Left ventricle myocardium inferior (tissue), 1 donor: ENCODE results near the gene PDGFC. TPM values are rescaled to one million over a fixed set of nuclear protein-coding genes. Genes with fewer than 3 reads are reported as not detected.
"Not testable (repeated sequence)": the region's sequence is repeated elsewhere in the genome, so short reads cannot be mapped to it uniquely, and the experiment has no call there.

Experiments used
- DNase-seq: peaks from one replicate; pipeline ENCODE4 v3.0.0-alpha.2; 2020
- H3K27ac ChIP-seq: fragments of 200-600 bp; replicated peaks from 2 replicates; pipeline ENCODE4 v1.8.0; 2021
- H3K27me3 ChIP-seq: fragments of 200-600 bp; 2 replicates; pipeline ENCODE4 v1.8.0; 2021; ENCODE audit warnings: low read depth
- H3K36me3 ChIP-seq: fragments of 200-600 bp; 2 replicates; pipeline ENCODE4 v1.8.0; 2021
- H3K4me1 ChIP-seq: fragments of 200-600 bp; 2 replicates; pipeline ENCODE4 v1.8.0; 2021
- H3K4me3 ChIP-seq: fragments of 200-600 bp; 2 replicates; pipeline ENCODE4 v1.8.0; 2021; ENCODE audit warnings: mild to moderate bottlenecking, moderate library complexity
- H3K9me3 ChIP-seq: fragments of 200-600 bp; replicated peaks from 2 replicates; pipeline ENCODE4 v1.8.0; 2021
- CTCF ChIP-seq: fragments of 200-600 bp; IDR thresholded peaks from 2 replicates; pipeline ENCODE4 v1.8.0; 2021; ENCODE audit warnings: antibody characterized with exemption, mild to moderate bottlenecking, borderline replicate concordance
- intact Hi-C: fragments of 100-400 bp; cut with micrococcal nuclease; formaldehyde crosslinking; loops from one replicate; pipeline ENCODE4 v1.11.0; 2022
- total RNA-seq: library from RNA; stranded (reverse); fragmentation: NEBNext Ultra II Directional; extraction: Animal tissue kit (Norgen Biotek cat#: 25700); gene quantifications from one replicate; pipeline ENCODE4 v1.2.1, GENCODE V29; 2021
- donor health status: DM: no; HTN: yes; CAD: no; lungs with severe emphysema.

Gene PDGFC
- total RNA-seq, 1 donor from 2014 or later = 12.9 TPM

GRCh38 chr4:156939801-156940200 lies 31.8 kb downstream of the PDGFC start:
- no peak for TF ChIP-seq CTCF
- Histone ChIP-seq H3K27me3 (no peaks in the 10 kb centered on the region), H3K9me3 (no peaks in the 10 kb centered on the region), H3K36me3 (no peaks in the 10 kb centered on the region), H3K4me3 (no peak overlapping the region), H3K27ac (no peak overlapping the region), H3K4me1 (peaks cover 29% of the 10 kb centered on the region)
- intact Hi-C loops = no loop called here
- DNase-seq = no peak

GRCh38 chr4:156939139-156939538 lies 32.5 kb downstream of the PDGFC start:
- Histone ChIP-seq H3K36me3 (no peaks in the 10 kb centered on the region), H3K9me3 (no peaks in the 10 kb centered on the region), H3K27me3 (no peaks in the 10 kb centered on the region), H3K27ac (no peak overlapping the region), H3K4me1 (peaks cover 22% of the 10 kb centered on the region), H3K4me3 (no peak overlapping the region)
- intact Hi-C loops = no loop called here
- no peak for TF ChIP-seq CTCF
- no peak for DNase-seq

DNA sequence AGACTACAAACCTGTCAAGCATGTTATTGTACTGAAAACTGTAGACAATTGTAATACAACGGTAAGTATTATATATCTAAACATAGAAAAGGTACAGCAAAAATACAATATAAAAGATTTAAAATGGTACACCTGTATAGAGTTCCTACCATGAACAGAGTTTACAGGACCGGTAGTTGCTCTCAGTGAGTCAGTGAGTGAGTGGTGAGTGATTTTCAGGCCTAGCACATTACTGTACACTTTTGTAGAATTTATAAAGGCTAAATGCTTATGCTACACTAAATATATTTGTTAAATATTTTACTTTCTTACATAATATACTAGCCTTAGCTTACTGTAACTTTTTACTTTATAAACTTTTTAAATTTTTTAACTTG lies 37.4 kb downstream of the PDGFC start:
- intact Hi-C loops = no loop called here
- Histone ChIP-seq H3K4me1 (no peaks in the 10 kb centered on the region), H3K4me3 (no peak overlapping the region), H3K9me3 (no peaks in the 10 kb centered on the region), H3K36me3 (no peaks in the 10 kb centered on the region), H3K27me3 (no peaks in the 10 kb centered on the region), H3K27ac (no peak overlapping the region)
- TF ChIP-seq CTCF = no peak
- DNase-seq = no peak

GRCh38 chr4:156933633-156934258 lies 37.9 kb downstream of the PDGFC start:
- TF ChIP-seq CTCF = no peak
- Histone ChIP-seq H3K36me3 (no peaks in the 10 kb centered on the region), H3K4me1 (no peaks in the 10 kb centered on the region), H3K9me3 (no peaks in the 10 kb centered on the region), H3K4me3 (no peak overlapping the region), H3K27ac (no peak overlapping the region), H3K27me3 (no peaks in the 10 kb centered on the region)
- DNase-seq = no peak
- intact Hi-C loops = no loop called here

DNA sequence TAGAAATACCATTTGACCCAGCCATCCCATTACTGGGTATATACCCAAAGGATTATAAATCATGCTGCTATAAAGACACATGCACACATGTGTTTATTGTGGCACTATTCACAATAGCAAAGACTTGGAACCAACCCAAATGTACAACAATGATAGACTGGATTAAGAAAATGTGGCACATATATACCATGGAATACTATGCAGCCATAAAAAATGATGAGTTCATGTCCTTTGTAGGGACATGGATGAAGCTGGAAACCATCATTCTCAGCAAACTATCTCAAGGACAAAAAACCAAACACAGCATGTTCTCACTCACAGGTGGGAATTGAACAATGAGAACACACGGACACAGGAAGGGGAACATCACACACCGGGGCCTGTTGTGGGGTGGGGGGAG lies 39.2 kb downstream of the PDGFC start:
- H3K36me3 ChIP-seq, DNase-seq, H3K4me1 ChIP-seq, H3K27me3 ChIP-seq, H3K27ac ChIP-seq, H3K9me3 ChIP-seq, intact Hi-C loops, H3K4me3 ChIP-seq: not testable (repeated sequence)

- no peak for DNase-seq
- H3K4me3 ChIP-seq = no peak overlapping the region
- H3K36me3 ChIP-seq = no peaks in the 10 kb centered on the region
- TF ChIP-seq CTCF = no peak
- no peaks in the 10 kb centered on the region for H3K27me3 ChIP-seq
- no peaks in the 10 kb centered on the region for H3K4me1 ChIP-seq
- intact Hi-C loops = no loop called here
- no peak overlapping the region for H3K27ac ChIP-seq
- H3K9me3 ChIP-seq = peaks cover 16% of the 10 kb centered on the region
Observed at GRCh38 chr4:156931267-156931666, 40.3 kb downstream of the PDGFC start.
